Activated naive CD8-positive, alpha-beta T cell treated with anti-CD3 and anti-CD28 coated beads for 36 hours (primary cell): ENCODE data around the gene KIF16B. TPM values are rescaled to one million over a fixed set of nuclear protein-coding genes. Genes with fewer than 3 reads are reported as not detected.

ENCODE experiments used
- DNase-seq: peaks from one replicate; pipeline ENCODE4 v3.0.0; 2021
- H3K27ac Mint-ChIP-seq: one replicate; pipeline ENCODE4 v1.8.0; 2022; ENCODE audit warnings: mild to moderate bottlenecking, moderate library complexity, mixed read lengths
- H3K27me3 Mint-ChIP-seq: one replicate; pipeline ENCODE4 v1.8.0; 2022; ENCODE audit warnings: mild to moderate bottlenecking, mixed read lengths
- H3K36me3 Mint-ChIP-seq: one replicate; pipeline ENCODE4 v1.8.0; 2021; ENCODE audit warnings: mild to moderate bottlenecking, mixed read lengths
- H3K4me1 Mint-ChIP-seq: one replicate; pipeline ENCODE4 v1.8.0; 2021; ENCODE audit warnings: mixed read lengths
- H3K4me3 Mint-ChIP-seq: one replicate; pipeline ENCODE4 v1.8.0; 2022; ENCODE audit warnings: mild to moderate bottlenecking, moderate library complexity, mixed read lengths
- H3K9me3 Mint-ChIP-seq: one replicate; pipeline ENCODE4 v1.8.0; 2022; ENCODE audit warnings: mixed read lengths
- total RNA-seq, 2 experiments: library from RNA; stranded (reverse); gene quantifications; one replicate each; pipeline ENCODE4 v1.2.3, GENCODE V29; 2021

The KIF16B gene
- total RNA-seq, 2 experiments from 2014 or later = 4.8 to 4.9 TPM

GRCh38 chr20:16433293-16433580, 140.0 kb downstream of the KIF16B start:
- no peak overlapping the region for H3K27ac Mint-ChIP-seq
- no peaks in the 10 kb centered on the region for H3K9me3 Mint-ChIP-seq
- H3K4me3 Mint-ChIP-seq = no peak overlapping the region
- H3K36me3 Mint-ChIP-seq = peaks cover 8% of the 10 kb centered on the region
- no peaks in the 10 kb centered on the region for H3K27me3 Mint-ChIP-seq
- DNase-seq = no peak
- H3K4me1 Mint-ChIP-seq = no peaks in the 10 kb centered on the region

- Mint-ChIP-seq H3K27me3 (no peaks in the 10 kb centered on the region), H3K27ac (no peak overlapping the region), H3K4me3 (no peak overlapping the region), H3K9me3 (no peaks in the 10 kb centered on the region), H3K36me3 (peaks cover 8% of the 10 kb centered on the region), H3K4me1 (no peaks in the 10 kb centered on the region)
- no peak for DNase-seq
Observed at GRCh38 chr20:16432466-16433292, 140.6 kb downstream of the KIF16B start.

DNA sequence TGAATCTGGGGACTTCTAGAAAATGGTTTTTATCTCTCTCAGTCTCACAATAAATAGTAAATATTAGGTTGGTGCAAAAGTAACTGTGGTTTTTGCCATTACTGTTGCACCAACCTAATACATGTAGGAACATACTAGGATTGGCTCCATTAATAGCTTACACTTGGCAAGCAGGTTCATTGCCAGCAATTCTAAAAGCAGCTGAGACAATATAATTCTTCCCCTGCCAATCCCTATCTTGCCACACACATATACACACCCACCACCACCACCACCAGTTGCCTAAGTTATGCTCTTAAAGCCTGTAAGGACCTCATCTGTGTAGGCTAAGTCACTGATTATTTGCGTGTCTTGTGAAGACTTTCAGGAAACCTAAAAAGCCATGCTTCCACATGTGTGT, 145.1 kb downstream of the KIF16B start:
- no peak overlapping the region for H3K4me3 Mint-ChIP-seq
- H3K27me3 Mint-ChIP-seq = no peaks in the 10 kb centered on the region
- DNase-seq = no peak
- H3K4me1 Mint-ChIP-seq = no peaks in the 10 kb centered on the region
- H3K27ac Mint-ChIP-seq = no peak overlapping the region
- H3K36me3 Mint-ChIP-seq = peaks cover 34% of the 10 kb centered on the region
- H3K9me3 Mint-ChIP-seq = peaks cover 2% of the 10 kb centered on the region

DNA sequence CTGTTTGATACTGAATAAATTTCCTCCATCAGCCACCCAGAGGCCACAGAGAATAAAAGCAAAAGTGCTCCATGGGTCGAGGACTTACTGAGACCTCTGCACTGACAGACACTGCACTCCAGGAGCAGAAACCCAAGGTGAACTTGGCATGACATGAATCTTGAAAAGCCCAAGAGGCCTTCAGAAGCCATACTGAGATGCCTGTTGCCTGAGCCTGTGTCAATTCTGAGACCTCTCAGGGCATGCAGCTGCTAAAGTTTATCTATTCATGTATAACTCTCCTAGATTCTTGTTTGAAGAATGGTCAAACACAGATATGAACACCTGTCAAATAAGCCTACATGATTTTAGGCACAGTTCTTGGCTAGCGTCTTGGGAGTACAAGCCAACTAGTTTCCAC, 145.7 kb downstream of the KIF16B start:
- Mint-ChIP-seq H3K9me3 (peaks cover 2% of the 10 kb centered on the region), H3K27me3 (no peaks in the 10 kb centered on the region), H3K4me1 (no peaks in the 10 kb centered on the region), H3K27ac (no peak overlapping the region), H3K36me3 (peaks cover 34% of the 10 kb centered on the region), H3K4me3 (no peak overlapping the region)
- no peak for DNase-seq

DNA sequence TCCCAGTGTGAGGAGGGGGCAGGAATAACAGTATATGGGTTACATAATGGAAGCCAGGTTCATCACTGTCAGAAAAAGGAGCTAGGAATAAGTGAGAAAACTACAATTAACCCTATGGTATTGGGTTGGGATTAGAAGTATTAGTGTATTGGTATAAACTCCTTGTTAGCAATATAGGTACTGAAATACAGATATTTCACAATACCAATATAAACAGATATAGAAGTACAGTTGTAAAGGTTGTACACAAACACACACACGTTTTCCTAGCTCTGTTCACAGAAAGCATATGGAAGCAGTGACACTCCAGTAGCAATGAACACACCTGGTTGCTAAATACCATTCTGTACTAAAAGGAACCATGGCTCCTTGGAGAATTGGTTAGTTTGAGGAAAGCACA, 148.5 kb downstream of the KIF16B start:
- Mint-ChIP-seq H3K9me3 (peaks cover 2% of the 10 kb centered on the region), H3K27ac (no peak overlapping the region), H3K27me3 (no peaks in the 10 kb centered on the region), H3K4me3 (no peak overlapping the region), H3K4me1 (no peaks in the 10 kb centered on the region), H3K36me3 (peaks cover 28% of the 10 kb centered on the region)
- DNase-seq = no peak

GRCh38 chr20:16423311-16424212, 149.7 kb downstream of the KIF16B start:
- H3K36me3 Mint-ChIP-seq = peaks cover 32% of the 10 kb centered on the region
- H3K27ac Mint-ChIP-seq = no peak overlapping the region
- no peaks in the 10 kb centered on the region for H3K27me3 Mint-ChIP-seq
- no peaks in the 10 kb centered on the region for H3K4me1 Mint-ChIP-seq
- H3K4me3 Mint-ChIP-seq = no peak overlapping the region
- H3K9me3 Mint-ChIP-seq = peaks cover 2% of the 10 kb centered on the region
- DNase-seq = no peak

GRCh38 chr20:16419138-16419715, 154.0 kb downstream of the KIF16B start:
- DNase-seq = no peak
- H3K9me3 Mint-ChIP-seq = no peaks in the 10 kb centered on the region
- no peaks in the 10 kb centered on the region for H3K27me3 Mint-ChIP-seq
- H3K4me3 Mint-ChIP-seq = no peak overlapping the region
- no peaks in the 10 kb centered on the region for H3K4me1 Mint-ChIP-seq
- H3K36me3 Mint-ChIP-seq = peaks cover 16% of the 10 kb centered on the region
- no peak overlapping the region for H3K27ac Mint-ChIP-seq

GRCh38 chr20:16418616-16419015, 154.6 kb downstream of the KIF16B start:
- no peaks in the 10 kb centered on the region for H3K27me3 Mint-ChIP-seq
- no peaks in the 10 kb centered on the region for H3K9me3 Mint-ChIP-seq
- no peaks in the 10 kb centered on the region for H3K4me1 Mint-ChIP-seq
- H3K36me3 Mint-ChIP-seq = peaks cover 12% of the 10 kb centered on the region
- DNase-seq = no peak
- no peak overlapping the region for H3K27ac Mint-ChIP-seq
- no peak overlapping the region for H3K4me3 Mint-ChIP-seq

DNA sequence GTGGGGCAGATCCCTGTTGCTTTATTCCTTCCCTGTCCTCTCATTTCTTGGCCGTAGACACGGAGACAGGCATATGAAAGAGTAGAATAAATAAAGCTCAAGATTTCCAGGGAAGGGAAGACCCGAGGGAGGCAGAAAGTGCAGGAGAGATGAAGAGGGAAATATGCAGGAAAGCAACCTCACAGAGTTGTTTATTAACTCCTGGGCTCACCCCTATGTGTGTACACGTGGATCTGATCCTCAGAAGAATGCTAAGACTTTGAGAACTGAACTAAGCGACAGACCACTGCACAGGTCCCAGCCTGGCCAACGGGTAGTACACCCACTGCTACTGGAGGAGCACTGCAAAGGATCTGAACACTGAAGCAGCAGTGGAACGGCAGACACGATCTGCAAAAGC, 156.2 kb downstream of the KIF16B start:
- Mint-ChIP-seq H3K4me3 (no peak overlapping the region), H3K27ac (no peak overlapping the region), H3K27me3 (no peaks in the 10 kb centered on the region), H3K4me1 (no peaks in the 10 kb centered on the region), H3K9me3 (peaks cover 1% of the 10 kb centered on the region), H3K36me3 (peaks cover 15% of the 10 kb centered on the region)
- DNase-seq = no peak

GRCh38 chr20:16415071-16416053, 157.9 kb downstream of the KIF16B start:
- no peaks in the 10 kb centered on the region for H3K4me1 Mint-ChIP-seq
- H3K4me3 Mint-ChIP-seq = no peak overlapping the region
- H3K27me3 Mint-ChIP-seq = no peaks in the 10 kb centered on the region
- peaks cover 24% of the 10 kb centered on the region for H3K36me3 Mint-ChIP-seq
- peaks cover 9% of the 10 kb centered on the region for H3K9me3 Mint-ChIP-seq
- H3K27ac Mint-ChIP-seq = no peak overlapping the region
- no peak for DNase-seq

DNA sequence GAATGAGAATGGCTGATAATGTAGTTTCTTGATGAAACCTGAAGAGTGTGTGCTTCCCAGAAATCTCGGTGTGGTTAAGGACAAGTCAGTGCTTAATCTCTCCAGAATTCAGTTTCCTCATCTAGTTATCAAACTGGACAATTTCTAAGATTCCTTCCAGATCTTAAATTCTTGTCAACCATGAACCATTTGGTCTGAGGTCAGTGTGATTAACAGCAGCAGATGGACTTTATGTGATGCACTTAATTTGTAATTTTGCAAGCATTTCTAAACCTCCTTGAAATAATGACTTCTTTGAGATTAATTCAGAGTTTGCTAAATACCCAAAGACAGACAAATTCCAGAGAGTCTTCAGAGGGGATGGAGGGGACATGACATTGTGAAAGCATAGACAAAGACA, 160.3 kb downstream of the KIF16B start:
- no peak for DNase-seq
- Mint-ChIP-seq H3K4me1 (no peaks in the 10 kb centered on the region), H3K27ac (no peak overlapping the region), H3K9me3 (peaks cover 9% of the 10 kb centered on the region), H3K4me3 (no peak overlapping the region), H3K27me3 (no peaks in the 10 kb centered on the region), H3K36me3 (peaks cover 26% of the 10 kb centered on the region)

- peaks cover 9% of the 10 kb centered on the region for H3K9me3 Mint-ChIP-seq
- no peak for DNase-seq
- H3K36me3 Mint-ChIP-seq = peaks cover 24% of the 10 kb centered on the region
- H3K4me1 Mint-ChIP-seq = no peaks in the 10 kb centered on the region
- H3K27ac Mint-ChIP-seq = no peak overlapping the region
- no peak overlapping the region for H3K4me3 Mint-ChIP-seq
- H3K27me3 Mint-ChIP-seq = no peaks in the 10 kb centered on the region
Observed at GRCh38 chr20:16411361-16411760, 161.9 kb downstream of the KIF16B start.

GRCh38 chr20:16410626-16411025, 162.6 kb downstream of the KIF16B start:
- Mint-ChIP-seq H3K36me3 (peaks cover 29% of the 10 kb centered on the region), H3K27ac (no peak overlapping the region), H3K4me1 (no peaks in the 10 kb centered on the region), H3K4me3 (no peak overlapping the region), H3K9me3 (peaks cover 9% of the 10 kb centered on the region), H3K27me3 (no peaks in the 10 kb centered on the region)
- DNase-seq = no peak

- Mint-ChIP-seq H3K4me3 (no peak overlapping the region), H3K27ac (no peak overlapping the region), H3K4me1 (no peaks in the 10 kb centered on the region), H3K27me3 (no peaks in the 10 kb centered on the region), H3K36me3 (peaks cover 26% of the 10 kb centered on the region), H3K9me3 (peaks cover 9% of the 10 kb centered on the region)
- no peak for DNase-seq
Observed at GRCh38 chr20:16408981-16409380, 164.3 kb downstream of the KIF16B start.
